GM12892 (cell line): ENCODE data around the gene GNG13.

Experiments
- DNase-seq: peaks from one replicate; pipeline ENCODE4 v3.0.0; 2011; ENCODE audit not compliant: insufficient read length
- FAIRE-seq: peaks from 2 replicates; lab custom pipeline; 2011; peaks lifted over from hg19 to GRCh38; lab: Jason Lieb, UNC
- POLR2A ChIP-seq: IDR thresholded peaks from 2 replicates; pipeline ENCODE4 v1.6.1; 2011; ENCODE audit warnings: low read depth, low read length, control low read depth
- POLR2AphosphoS5 ChIP-seq: IDR thresholded peaks from 2 replicates; pipeline ENCODE4 v1.6.1; 2011; ENCODE audit warnings: low read depth, low read length, control low read depth
- TAF1 ChIP-seq: IDR thresholded peaks from 2 replicates; pipeline ENCODE4 v1.6.1; 2011; ENCODE audit warnings: low read depth, mild to moderate bottlenecking, control low read depth, low read length, borderline replicate concordance

GNG13 gene

DNA sequence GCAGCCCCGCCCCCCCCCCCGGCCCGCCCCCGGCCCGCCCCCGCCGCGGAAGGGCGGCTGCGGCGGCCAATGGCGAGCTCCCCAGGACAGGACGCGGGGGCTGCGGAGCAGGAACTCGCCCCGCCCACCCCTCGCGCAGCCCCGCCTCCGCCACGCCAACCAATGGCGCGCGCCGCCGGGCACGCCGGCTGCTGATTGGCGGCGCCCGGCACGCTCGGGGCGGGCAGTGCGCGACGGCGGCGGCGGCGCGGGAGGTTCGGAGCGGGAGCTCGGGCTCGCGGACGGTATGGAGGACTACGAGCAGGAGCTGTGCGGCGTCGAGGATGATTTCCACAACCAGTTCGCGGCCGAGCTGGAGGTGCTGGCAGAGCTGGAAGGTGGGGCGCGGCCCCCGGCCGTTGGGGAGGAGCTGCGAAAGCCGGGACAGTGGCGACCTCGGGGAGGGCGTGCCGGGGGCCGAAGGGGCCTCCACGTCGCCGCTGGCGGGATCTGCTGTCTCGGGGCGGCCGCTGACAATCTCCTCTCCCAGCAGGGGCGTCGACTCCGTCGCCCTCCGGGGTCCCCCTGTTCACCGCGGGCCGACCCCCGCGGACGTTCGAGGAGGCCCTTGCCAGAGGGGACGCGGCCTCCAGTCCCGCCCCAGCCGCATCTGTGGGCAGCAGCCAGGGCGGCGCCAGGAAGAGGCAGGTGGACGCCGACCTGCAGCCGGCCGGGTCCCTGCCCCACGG is 12.0 kb downstream of the GNG13 start, which contains the start of gene CHTF18:
CHTF18 (plus strand) TSS at position 222 of the 728 bp plus-strand sequence; CDS start at position 287, 65 bp downstream.
- FAIRE-seq (peak; percentile 96), DNase-seq (peak; percentile 100)
- no peak for TF ChIP-seq POLR2A
- 0 out of 2 replicates have a peak, but pooled peaks have one; percentile 33 for TF ChIP-seq POLR2AphosphoS5

DNA sequence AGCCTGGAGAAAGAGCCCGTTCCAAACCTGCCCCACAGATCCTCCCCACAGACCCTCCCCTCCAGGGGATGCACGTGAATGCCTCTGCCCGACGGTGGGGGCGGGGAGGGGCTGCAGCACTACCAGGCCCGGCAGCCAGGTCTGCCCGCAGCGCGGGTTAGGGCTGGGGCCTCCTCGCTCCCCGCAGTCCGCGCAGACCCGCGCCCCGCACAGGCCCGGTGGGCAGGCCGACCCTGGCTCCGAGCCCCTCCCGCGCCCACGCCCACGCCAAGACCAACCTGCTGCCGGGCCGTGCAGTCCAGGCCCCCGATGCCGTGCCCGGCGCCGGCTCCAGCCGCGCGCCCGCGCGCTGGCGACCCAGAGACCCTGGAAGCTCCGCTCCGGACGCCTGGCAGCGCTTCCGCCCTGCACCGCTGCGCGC is 12.5 kb downstream of the GNG13 start, which contains the start of gene RPUSD1:
RPUSD1 (minus strand) TSS at position 404 of the 421 bp plus-strand sequence. CDS start 644 bp downstream, outside the sequence.
- FAIRE-seq (no peak), DNase-seq (no peak)
- TF ChIP-seq POLR2AphosphoS5 = peak; percentile 52; the same call in 1 of the 2 replicates
- peak; percentile 49; the same call in 1 of the 2 replicates for TF ChIP-seq TAF1
- TF ChIP-seq POLR2A = peak; percentile 69; the same call in 1 of the 2 replicates

DNA sequence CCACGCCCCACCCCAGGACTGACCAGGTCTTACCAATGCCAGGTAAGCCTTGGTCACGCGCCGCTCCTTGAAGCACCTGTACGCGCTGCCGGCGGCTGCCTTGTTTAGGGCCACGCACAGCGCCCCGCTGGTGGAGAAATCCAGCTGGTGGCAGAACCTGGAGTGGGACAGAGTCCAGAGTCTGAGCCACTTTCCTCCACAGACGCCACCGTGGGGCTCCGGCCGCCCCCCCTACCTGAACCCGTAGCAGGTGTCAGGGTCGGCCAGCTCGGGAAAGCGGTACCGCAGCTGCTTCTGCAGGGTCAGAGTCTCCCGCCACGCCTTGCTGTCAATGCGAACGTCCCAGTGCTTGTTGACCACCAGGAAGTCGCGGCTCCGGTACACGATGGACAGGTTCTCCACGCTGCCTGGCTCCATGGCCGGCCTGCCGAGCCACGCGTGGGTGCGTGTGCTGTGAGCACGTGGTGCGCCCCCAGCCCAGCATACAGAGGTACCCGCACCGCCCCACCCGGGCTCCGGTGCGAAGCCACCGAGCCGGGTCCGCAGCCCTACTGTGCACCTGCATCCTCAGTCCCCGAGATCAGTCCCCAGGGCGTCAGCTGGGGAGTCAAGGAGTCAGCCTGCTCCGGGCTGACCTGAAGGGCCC is 13.1 kb downstream of the GNG13 start:
- no peak for FAIRE-seq
- no peak for DNase-seq
- TF ChIP-seq POLR2AphosphoS5 (no peak), POLR2A (no peak), TAF1 (no peak)

DNA sequence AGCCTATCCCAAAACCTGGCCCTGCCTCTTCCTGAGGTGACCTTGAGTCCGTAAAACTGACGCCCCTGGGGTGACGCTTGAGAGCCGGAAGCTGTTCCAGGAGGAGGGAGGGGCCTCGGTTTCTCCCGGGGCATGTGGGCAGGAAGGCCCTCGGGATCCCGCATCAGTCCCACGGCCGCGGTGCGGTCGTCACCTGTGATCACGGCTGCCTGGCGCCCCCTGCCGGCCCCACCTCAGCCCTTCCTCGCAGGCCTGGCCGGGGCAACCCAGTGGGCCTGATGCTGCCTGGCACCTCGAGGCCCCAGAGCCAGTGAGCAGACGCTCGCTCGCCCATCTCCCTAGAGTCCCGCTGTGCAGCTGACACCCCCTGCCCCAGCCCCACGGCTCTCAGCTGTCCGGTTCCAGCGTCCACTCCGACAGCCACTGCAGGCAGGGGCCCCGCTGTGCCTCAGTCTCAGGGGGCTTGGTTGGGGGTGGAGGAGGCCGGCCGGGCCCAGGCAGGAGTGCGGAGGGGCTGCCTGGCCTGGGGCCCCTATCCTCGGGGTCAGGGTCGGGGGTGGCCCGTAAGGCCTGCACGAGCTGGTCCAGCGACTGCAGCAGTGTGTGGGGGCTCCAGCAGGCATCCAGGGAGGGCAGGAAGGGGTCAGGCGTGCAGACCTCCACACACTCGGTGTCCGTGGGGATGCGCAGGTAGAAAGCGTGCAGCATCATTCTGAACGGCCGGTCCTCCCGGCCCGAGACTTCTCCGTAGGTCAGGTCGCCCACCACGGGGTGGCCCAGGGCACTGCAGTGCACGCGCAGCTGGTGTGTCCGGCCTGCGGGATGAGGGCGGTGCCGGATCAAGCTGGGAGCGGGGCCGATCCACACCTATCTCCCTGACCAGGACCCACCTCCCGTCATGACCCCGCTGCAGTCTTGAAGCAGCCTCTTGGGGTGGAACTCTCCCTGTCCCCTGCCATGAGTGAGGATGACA is 14.7 kb downstream of the GNG13 start:
- FAIRE-seq (peak; percentile 69), DNase-seq (peak; percentile 79)
- no peak for TF ChIP-seq POLR2A
- TF ChIP-seq TAF1 = no peak
- TF ChIP-seq POLR2AphosphoS5 = no peak

DNA sequence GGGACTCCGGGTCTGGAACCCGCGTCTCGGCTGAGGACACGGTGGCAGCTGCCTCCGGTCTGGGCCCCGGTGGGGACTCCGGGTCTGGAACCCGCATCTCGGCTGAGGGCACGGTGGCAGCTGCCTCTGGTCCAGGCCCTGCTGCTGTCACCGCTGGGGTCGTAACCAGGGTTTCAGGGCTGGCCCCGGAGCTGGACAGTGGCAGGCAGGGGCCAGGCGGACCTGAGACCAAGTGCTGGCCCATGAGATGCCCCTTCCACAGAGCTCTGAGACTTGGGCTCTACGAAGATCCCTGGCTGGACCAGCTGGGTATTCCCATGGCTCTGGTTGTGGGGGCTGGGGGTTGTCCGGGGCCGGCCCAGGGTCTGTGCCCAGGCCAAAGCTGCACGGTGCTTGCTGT is 16.1 kb downstream of the GNG13 start:
- TF ChIP-seq POLR2AphosphoS5 (no peak), TAF1 (no peak), POLR2A (no peak)
- no peak for DNase-seq
- no peak for FAIRE-seq

DNA sequence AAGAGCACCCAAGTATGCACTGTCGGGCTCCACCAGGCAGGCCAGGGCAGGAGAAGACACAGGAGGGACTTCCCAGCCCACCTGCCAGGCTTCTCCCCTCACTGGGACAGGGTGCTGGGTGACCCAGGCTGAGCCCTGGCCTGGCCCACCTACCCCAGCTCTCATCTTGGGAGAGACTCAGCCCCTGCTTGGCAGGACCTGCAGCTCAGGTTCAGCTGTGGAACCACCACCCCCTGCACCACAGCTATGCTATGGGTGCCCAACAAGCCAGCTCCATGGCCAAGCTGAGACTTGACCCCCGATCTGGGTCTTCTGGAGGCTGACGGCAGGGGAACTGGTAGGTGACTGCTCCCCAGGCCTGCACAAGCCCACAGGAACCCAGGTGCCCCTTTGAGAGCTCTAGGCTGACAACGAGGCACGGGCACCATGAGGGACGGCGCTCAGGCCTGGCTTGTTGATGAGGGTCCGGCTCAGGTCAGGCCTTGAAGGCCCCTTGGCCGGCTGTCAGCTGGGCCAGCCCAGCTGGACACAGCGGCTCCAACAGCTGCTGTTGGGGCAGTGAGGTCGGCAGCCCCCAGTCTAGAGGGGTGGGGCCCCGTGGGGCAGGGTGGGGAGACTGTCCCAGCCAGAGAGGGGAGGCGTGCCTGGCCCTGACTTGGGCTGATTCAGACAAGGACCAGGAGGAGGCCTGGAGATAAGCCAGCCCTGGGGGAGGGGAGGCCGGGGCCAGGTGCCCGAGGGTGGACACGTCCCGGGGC is 17.0 kb downstream of the GNG13 start:
- DNase-seq (no peak), FAIRE-seq (no peak)
- TF ChIP-seq POLR2A (no peak), POLR2AphosphoS5 (no peak), TAF1 (no peak)

DNA sequence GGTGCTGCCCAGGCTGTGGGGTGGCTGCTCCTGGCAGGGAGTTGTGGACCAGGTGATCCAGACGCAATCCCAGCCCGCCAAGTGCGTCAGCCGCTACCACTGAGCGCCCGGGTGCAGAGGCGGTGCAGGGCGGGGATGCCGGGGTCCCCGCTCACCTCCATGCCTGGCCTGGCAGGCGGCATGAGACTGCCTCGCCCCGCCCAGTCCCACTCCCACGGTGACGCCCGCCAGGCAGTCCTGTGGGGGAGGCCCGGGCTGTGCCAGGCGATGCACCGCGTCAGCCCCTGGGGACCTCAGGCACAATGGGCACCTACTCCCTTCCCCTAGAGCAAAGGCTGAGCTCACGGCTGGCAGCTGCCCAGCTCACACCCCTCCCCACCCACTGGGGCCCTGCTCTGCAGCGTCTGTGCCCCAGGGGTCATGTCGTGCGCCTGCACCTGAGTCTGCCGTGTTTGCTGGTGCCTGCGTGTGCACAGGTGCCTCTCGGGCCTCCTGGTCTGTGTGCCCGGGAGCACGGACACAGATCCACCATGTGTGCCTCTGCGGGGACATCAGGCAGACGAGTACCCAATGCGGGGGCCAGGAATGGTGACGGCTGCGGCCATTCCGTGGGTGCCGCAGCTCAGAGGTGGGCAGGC is 17.6 kb downstream of the GNG13 start:
- DNase-seq (no peak), FAIRE-seq (no peak)

DNA sequence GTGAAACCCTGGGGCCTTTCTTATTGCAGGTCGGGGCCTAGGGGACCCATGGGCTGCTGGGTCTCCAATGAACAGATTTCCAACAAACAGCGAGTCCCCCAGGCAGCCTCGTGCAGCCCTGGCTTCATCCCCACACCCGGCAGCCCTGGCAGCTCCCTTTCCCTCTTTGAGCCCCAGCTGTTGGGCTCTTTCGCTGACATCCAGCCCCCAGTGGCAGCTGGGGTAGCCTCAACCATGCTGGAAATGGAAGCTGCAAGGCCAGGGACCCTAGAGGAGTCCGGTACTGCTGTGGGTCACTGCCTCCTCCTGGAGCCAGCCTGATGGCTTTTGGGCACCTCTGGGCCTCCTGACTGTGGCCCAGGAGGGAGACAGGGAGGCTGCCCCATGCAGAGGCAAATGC is 18.3 kb downstream of the GNG13 start:
- TF ChIP-seq POLR2AphosphoS5 = no peak
- TF ChIP-seq TAF1 = no peak
- TF ChIP-seq POLR2A = no peak
- no peak for FAIRE-seq
- no peak for DNase-seq

More for the DNA sequence above, 17.6 kb downstream of the GNG13 start:
- TF ChIP-seq TAF1 = no peak
- TF ChIP-seq POLR2AphosphoS5 = no peak; the same call in 1 of the 2 replicates
- no peak for TF ChIP-seq POLR2A

DNA sequence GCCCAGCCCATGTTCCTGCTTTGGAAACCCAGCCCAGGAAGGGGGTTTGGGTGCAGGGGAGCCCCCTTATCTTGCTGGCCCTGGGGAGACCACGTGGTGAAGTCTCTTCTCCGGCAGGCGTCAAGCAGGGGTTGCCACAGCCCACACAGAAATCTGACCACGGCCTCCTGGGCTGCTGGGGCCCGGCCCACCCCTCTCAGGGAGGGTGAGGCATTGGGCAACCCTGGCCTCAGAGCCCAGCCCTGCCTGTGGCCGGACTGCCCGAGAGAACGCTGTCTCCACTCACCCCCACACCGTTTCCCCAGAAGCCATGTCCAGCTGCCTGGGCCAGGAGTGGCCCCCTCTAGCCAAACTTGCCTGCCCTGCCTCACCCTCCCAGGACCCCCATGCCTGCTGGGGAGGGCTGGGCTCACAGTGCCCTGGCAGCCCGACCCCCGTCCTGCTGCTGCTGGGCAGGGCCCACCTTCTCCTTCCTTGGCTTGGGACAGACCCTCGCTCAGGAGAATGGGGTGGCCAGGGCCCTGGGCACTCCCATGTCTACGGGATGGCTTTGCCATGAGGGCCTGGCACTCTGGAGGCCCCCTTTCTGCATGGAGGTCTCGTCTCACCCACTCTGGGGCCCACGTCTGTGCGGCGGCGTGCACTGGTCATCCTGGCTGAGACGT is 19.1 kb downstream of the GNG13 start:
- DNase-seq = no peak
- no peak for TF ChIP-seq TAF1
- TF ChIP-seq POLR2A = no peak
- no peak for TF ChIP-seq POLR2AphosphoS5
- FAIRE-seq = no peak

DNA sequence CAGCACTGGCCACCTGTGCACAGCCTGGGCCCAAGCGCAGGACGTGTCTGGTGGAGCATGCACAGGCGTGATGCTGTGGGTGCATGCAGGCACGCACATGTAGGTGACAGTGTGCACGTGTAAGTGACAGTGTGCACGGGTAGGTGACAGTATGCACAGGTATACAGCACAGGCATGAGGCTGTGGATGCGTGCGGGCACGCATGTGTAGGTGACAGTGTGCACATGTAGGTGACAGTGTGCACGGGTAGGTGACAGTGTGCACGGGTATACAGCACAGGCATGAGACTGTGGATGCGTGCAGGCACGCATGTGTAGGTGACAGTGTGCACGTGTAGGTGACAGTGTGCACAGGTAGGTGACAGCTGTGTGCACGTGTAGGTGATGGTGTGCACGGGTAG is 20.2 kb downstream of the GNG13 start:
- no peak for TF ChIP-seq POLR2AphosphoS5
- FAIRE-seq (no peak), DNase-seq (no peak)
